GM23248 (cell line): ENCODE measurements around the gene HSD17B11. TPM values are rescaled to one million over a fixed set of nuclear protein-coding genes. Genes with fewer than 3 reads are reported as not detected.

Experiments
- DNase-seq: peaks from one replicate; pipeline ENCODE4 v3.0.0-alpha.2; 2015
- H2AFZ ChIP-seq: fragments of 200-600 bp; sonication (generic); 2 replicates; pipeline ENCODE4 v1.6.1; 2016; ENCODE audit warnings: antibody characterized with exemption
- H3F3A ChIP-seq: fragments of 200-600 bp; sonication (generic); 2 replicates; pipeline ENCODE4 v1.6.1; 2016; ENCODE audit warnings: mild to moderate bottlenecking, antibody characterized with exemption, mixed run types; ENCODE audit not compliant: insufficient read depth
- H3K27ac ChIP-seq: fragments of 200-600 bp; sonication (generic); 2 replicates; pipeline ENCODE4 v1.5.1; 2016; ENCODE audit warnings: mild to moderate bottlenecking
- H3K27me3 ChIP-seq: fragments of 200-600 bp; sonication (generic); replicated peaks from 2 replicates; pipeline ENCODE4 v1.6.1; 2016; ENCODE audit warnings: mild to moderate bottlenecking; ENCODE audit not compliant: insufficient read depth
- H3K36me3 ChIP-seq: fragments of 200-600 bp; sonication (generic); 2 replicates; pipeline ENCODE4 v1.6.1; 2016; ENCODE audit warnings: low read depth, mild to moderate bottlenecking
- H3K4me1 ChIP-seq: fragments of 200-600 bp; sonication (generic); 2 replicates; pipeline ENCODE4 v1.6.1; 2016; ENCODE audit warnings: mild to moderate bottlenecking; ENCODE audit not compliant: insufficient read depth
- H3K4me2 ChIP-seq: fragments of 200-600 bp; sonication (generic); one replicate; pipeline ENCODE4 v1.6.1; 2016; ENCODE audit warnings: mild to moderate bottlenecking; ENCODE audit not compliant: unreplicated experiment
- H3K4me3 ChIP-seq: fragments of 200-600 bp; sonication (generic); 2 replicates; pipeline ENCODE4 v1.5.1; 2016; ENCODE audit warnings: mild to moderate bottlenecking
- H3K79me2 ChIP-seq: fragments of 200-600 bp; sonication (generic); 2 replicates; pipeline ENCODE4 v1.6.1; 2016; ENCODE audit warnings: mild to moderate bottlenecking; ENCODE audit not compliant: insufficient read depth
- H3K9ac ChIP-seq: fragments of 200-600 bp; sonication (generic); 2 replicates; pipeline ENCODE4 v1.6.1; 2016; ENCODE audit warnings: mild to moderate bottlenecking
- H3K9me2 ChIP-seq: fragments of 200-600 bp; sonication (generic); 2 replicates; pipeline ENCODE4 v1.6.1; 2016; ENCODE audit warnings: mixed run types, mild to moderate bottlenecking, moderate library complexity; ENCODE audit not compliant: insufficient read depth
- H3K9me3 ChIP-seq: fragments of 200-600 bp; sonication (generic); one replicate; pipeline ENCODE4 v1.6.1; 2017; ENCODE audit warnings: low read depth
- H4K20me1 ChIP-seq: fragments of 200-600 bp; sonication (generic); 2 replicates; pipeline ENCODE4 v1.6.0; 2016; ENCODE audit not compliant: insufficient read depth
- EZH2 ChIP-seq: fragments of 200-600 bp; sonication (generic); IDR thresholded peaks from 2 replicates; pipeline ENCODE4 v1.6.1; 2018; ENCODE audit warnings: antibody characterized with exemption, mild to moderate bottlenecking; ENCODE audit not compliant: insufficient read depth, poor library complexity, severe bottlenecking
- EZH2phosphoT487 ChIP-seq: fragments of 200-600 bp; sonication (generic); IDR thresholded peaks from 2 replicates; pipeline ENCODE4 v1.6.1; 2018; ENCODE audit warnings: antibody characterized with exemption, moderate library complexity, mild to moderate bottlenecking, low read depth; ENCODE audit not compliant: insufficient read depth
- WGBS, 2 experiments: methylation state at CpG; one replicate each; pipeline ENCODE4 v1.1.6; 2015 to 2017; ENCODE audit warnings: low lambda C conversion rate in 2 of 2, low coverage in 1 of 2; ENCODE audit errors: missing lambda C conversion rate in 2 of 2; 5-methylcytosine and 5-hydroxymethylcytosine counted together
- in situ Hi-C: fragments of 300-500 bp; cut with MboI; formaldehyde crosslinking; loops from 2 replicates; pipeline ENCODE4 v1.15.0; 2020
- polyA plus RNA-seq: library from polyadenylated mRNA; unstranded; fragments of >200 nt; fragmentation: Nextera tagmentation; extraction: Ambion mirVana; gene quantifications from 2 replicates; pipeline ENCODE4 v1.2.1, GENCODE V29; 2016
- total RNA-seq: library from RNA; depleted of rRNA; stranded (reverse); fragments of >200 nt; shearing (Covaris generic); gene quantifications from 2 replicates; pipeline ENCODE4 v1.2.3, GENCODE V29; 2014

The HSD17B11 gene
- total and polyA plus RNA-seq, 2 experiments from 2014 or later, result 31.1 to 37.0 TPM

- no peak overlapping the region for H3K27ac ChIP-seq
- H3K27me3 ChIP-seq, result no peaks in the 10 kb centered on the region
- H3K4me2 ChIP-seq, result no peak overlapping the region
- H3K9me3 ChIP-seq, result no peaks in the 10 kb centered on the region
- no peaks in the 10 kb centered on the region for H3K79me2 ChIP-seq
- no peaks in the 10 kb centered on the region for H3K36me3 ChIP-seq
- no peak overlapping the region for H3K9ac ChIP-seq
- no peaks in the 10 kb centered on the region for H3K9me2 ChIP-seq
- WGBS, 2 experiments, result 96 to 98% methylated on average over 1 of the region's 1 CpG
- H4K20me1 ChIP-seq, result no peaks in the 10 kb centered on the region
- H3F3A ChIP-seq, result no peaks in the 10 kb centered on the region
- H2AFZ ChIP-seq, result no peak overlapping the region
- TF ChIP-seq EZH2phosphoT487, result no peak
- no peak for TF ChIP-seq EZH2
- no peak for DNase-seq
- H3K4me3 ChIP-seq, result no peak overlapping the region
- in situ Hi-C loops, result loop anchor here (25.0 kb wide), 1 partner anchor 500 kb away; the partner anchor contains the start of gene MEPE
- no peaks in the 10 kb centered on the region for H3K4me1 ChIP-seq
Observed at GRCh38 chr4:87337361-87337760, 53.6 kb downstream of the HSD17B11 start.

- H4K20me1 ChIP-seq, result no peaks in the 10 kb centered on the region
- no peaks in the 10 kb centered on the region for H3K9me3 ChIP-seq
- H3K9me2 ChIP-seq, result no peaks in the 10 kb centered on the region
- no peak overlapping the region for H3K4me2 ChIP-seq
- 97 to 100% methylated on average over 1 of the region's 1 CpG for WGBS, 2 experiments
- H3K27ac ChIP-seq, result no peak overlapping the region
- no peaks in the 10 kb centered on the region for H3K4me1 ChIP-seq
- H2AFZ ChIP-seq, result no peak overlapping the region
- H3K36me3 ChIP-seq, result no peaks in the 10 kb centered on the region
- no peaks in the 10 kb centered on the region for H3K27me3 ChIP-seq
- H3K9ac ChIP-seq, result no peak overlapping the region
- TF ChIP-seq EZH2 (no peak), EZH2phosphoT487 (no peak)
- H3K79me2 ChIP-seq, result no peaks in the 10 kb centered on the region
- no peaks in the 10 kb centered on the region for H3F3A ChIP-seq
- DNase-seq, result no peak
- in situ Hi-C loops, result loop anchor here (25.0 kb wide), 1 partner anchor 504 kb away; the partner anchor contains the start of gene MEPE
- H3K4me3 ChIP-seq, result no peak overlapping the region
Observed at GRCh38 chr4:87333267-87333666, 57.7 kb downstream of the HSD17B11 start.

GRCh38 chr4:87330761-87331160 is 60.2 kb downstream of the HSD17B11 start:
- Histone ChIP-seq H3K9me3 (no peaks in the 10 kb centered on the region), H4K20me1 (no peaks in the 10 kb centered on the region), H3K4me2 (no peak overlapping the region), H3K27ac (no peak overlapping the region), H3K9me2 (no peaks in the 10 kb centered on the region), H3K27me3 (no peaks in the 10 kb centered on the region), H2AFZ (no peak overlapping the region), H3K4me3 (no peak overlapping the region), H3K36me3 (no peaks in the 10 kb centered on the region), H3K9ac (no peak overlapping the region), H3K79me2 (no peaks in the 10 kb centered on the region), H3K4me1 (no peaks in the 10 kb centered on the region), H3F3A (no peaks in the 10 kb centered on the region)
- in situ Hi-C loops, result loop anchor here (25.0 kb wide), 1 partner anchor 507 kb away; the partner anchor contains the start of gene MEPE
- TF ChIP-seq EZH2 (no peak), EZH2phosphoT487 (no peak)
- WGBS, 2 experiments, result 68 to 76% methylated on average over 4 of the region's 4 CpGs
- DNase-seq, result no peak

GRCh38 chr4:87327136-87327535 is 63.9 kb downstream of the HSD17B11 start:
- WGBS, 2 experiments, result 100% methylated on average over 1 of the region's 1 CpG
- Histone ChIP-seq H3K27ac (no peak overlapping the region), H3K9me3 (no peaks in the 10 kb centered on the region)

More at GRCh38 chr4:87327136-87327535, 63.9 kb downstream of the HSD17B11 start:
- Histone ChIP-seq H3K9me2 (no peaks in the 10 kb centered on the region), H3K4me3 (no peak overlapping the region), H3K79me2 (no peaks in the 10 kb centered on the region), H3K4me1 (no peaks in the 10 kb centered on the region), H3K27me3 (no peaks in the 10 kb centered on the region), H4K20me1 (no peaks in the 10 kb centered on the region), H3K4me2 (no peak overlapping the region), H3K36me3 (no peaks in the 10 kb centered on the region), H2AFZ (no peak overlapping the region), H3F3A (no peaks in the 10 kb centered on the region), H3K9ac (no peak overlapping the region)
- no peak for DNase-seq
- no peak for TF ChIP-seq EZH2phosphoT487
- no peak for TF ChIP-seq EZH2
- in situ Hi-C loops, result loop anchor here (25.0 kb wide), 1 partner anchor 510 kb away; the partner anchor contains the start of gene MEPE
